GM18867 (cell line): Measurements from ENCODE around the gene PLCB1.

Source experiments
- ATAC-seq: cut with Tn5 transposase; IDR thresholded peaks from one replicate; pipeline ENCODE4 v1.9.1; 2021; ENCODE audit warnings: mild to moderate bottlenecking, moderate library complexity; ENCODE audit not compliant: unreplicated experiment

Gene PLCB1

GRCh38 chr20:8394308-8394945, 262.4 kb downstream of the PLCB1 start:
- ATAC-seq: peak; percentile 90

DNA sequence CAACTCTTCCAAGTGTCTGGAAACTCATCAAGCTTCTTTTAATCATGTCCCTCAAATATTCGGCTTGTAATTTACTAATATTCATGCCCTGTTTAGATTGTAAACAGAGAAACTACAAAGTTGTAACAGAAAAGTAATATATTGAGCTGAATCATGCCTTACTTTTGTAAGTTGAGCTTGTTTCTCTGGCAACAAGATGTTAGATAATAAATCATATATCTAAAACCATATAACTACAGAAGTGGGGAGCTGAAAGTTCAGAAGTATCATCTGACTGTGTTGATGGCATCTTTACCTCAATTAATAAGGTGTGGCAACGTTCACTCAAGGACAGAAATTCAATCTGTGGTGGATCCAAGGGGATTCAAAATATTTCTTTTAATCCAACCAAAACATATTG, 263.9 kb downstream of the PLCB1 start:
- no peak for ATAC-seq

DNA sequence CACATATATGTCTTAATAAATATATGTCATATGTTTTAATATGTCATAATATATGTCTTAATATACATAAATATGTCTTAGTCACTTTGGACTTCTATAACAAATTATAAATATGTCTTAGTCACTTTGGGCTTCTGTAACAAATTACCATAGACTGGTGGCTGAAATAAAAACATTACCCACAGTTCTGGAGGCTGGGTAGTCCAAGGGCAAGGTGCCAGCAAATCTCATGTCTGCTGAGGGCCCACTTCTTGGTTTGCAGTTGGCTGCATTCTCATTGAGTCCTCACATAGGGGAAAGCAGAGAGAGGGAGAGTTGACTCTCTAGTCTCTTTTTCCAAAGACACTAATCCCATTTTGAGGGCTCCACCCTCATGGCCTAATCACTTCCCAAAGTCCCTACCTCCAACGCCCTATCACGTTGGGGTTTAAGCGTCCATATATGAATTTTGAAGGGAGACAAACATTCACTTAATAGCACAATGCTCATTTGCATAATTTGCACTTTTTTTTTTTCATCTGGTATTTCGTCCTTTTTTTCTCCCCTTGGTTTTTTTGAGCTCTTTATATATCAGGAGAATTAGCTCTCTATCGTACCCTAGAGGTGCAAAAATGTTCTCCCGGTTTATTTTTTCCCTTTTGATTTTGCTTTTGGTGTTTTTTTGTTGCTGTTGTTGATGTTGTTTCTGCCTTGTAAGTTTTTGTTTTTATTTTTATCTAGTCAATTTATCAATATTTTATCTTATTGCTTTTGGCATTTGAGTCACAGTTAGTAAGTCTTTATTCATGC, 266.4 kb downstream of the PLCB1 start:
- ATAC-seq: no peak

DNA sequence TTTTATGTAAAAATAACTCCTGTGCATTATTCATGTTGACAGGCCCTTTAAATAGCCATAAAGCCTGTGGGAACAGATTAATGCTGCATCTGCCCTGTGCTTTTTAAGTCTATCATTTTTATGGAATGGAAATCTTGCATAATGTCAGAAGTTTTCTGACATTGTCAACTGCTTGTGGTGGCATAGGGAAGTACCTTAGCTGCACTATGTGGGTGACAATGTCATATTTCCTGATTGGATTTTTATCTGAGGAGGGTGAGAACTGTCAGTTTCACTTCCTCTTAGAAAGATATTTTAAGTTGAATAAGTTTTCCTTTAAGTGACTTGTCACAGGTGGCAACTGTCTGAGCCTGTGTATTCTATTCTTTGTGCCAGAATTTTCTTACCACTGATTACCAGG, 267.9 kb downstream of the PLCB1 start:
- ATAC-seq: peak; percentile 99

- no peak for ATAC-seq
Observed at GRCh38 chr20:8400486-8400885, 268.4 kb downstream of the PLCB1 start.

GRCh38 chr20:8401556-8401955, 269.5 kb downstream of the PLCB1 start:
- no peak for ATAC-seq

DNA sequence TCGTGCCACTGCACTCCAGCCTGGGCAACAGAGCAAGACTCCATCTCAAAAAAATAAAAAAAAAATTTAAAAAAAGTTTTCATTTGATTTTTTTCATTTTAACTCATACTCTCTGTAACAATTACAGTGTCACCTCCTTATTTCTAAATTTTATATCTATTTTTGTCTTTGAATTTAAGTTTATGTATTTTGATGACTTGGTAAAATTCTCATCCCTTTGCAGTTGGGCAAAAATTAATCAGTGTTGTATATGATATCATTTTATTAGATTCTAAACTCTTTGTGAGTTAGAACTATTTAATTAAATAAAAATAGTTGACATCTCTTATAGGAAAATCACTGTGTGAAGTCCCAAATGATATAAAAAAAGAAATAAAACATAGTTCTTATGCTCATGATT, 270.7 kb downstream of the PLCB1 start:
- ATAC-seq: no peak

DNA sequence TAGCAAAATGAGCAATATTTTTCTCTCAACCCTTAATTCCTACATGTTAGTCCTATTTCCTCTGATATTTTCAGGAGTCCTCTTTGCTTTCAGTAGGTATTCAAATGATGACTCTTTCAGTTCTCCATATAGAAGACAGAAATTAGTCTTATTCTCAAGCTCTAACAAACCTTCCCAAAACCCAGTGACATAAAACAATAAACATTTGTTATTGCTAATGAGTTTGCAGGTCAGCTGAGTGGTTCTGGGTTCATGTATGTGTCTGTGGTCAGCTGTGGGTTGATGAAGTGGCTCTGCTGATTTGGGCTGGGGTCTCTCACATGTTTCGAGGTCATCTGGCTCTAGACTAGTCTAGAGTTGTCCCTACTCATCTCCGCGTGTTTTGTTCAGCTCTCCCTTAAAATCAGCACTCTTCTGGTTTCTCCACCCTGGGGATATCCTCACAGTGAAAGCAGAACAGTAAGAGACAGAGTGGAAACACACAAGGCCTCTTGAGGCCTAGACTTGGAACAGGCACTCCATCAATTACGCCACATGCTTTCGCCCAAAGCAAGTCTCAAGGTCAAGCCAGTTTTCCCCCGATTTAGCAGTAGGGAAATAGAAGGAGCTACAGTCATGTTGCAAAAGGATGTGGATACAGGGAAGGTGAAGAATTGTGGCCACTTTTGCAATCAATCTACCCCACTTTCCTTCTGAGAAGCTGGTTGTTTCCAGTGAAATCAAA, 273.0 kb downstream of the PLCB1 start:
- no peak for ATAC-seq

- ATAC-seq: no peak
Observed at GRCh38 chr20:8406391-8406790, 274.3 kb downstream of the PLCB1 start.

GRCh38 chr20:8408587-8409307, 276.7 kb downstream of the PLCB1 start:
- ATAC-seq: peak; percentile 86

DNA sequence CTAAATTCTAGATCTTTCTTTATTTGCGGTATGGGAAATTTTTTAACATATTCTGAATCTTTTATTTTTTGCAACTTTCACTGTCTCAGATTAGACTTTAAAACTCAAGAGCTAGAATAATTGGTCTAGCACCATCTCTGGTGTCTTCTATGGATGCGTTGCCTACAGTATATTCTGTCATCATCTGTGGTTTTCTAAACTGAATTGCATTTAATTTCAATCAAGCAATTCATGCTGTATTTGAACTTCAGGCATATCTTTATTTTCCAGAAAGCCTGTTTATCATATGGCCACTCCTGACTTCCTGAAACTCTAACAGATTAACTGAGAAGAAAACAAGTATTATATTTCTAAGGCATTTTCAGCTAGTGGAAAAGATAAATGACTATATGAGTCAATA, 281.6 kb downstream of the PLCB1 start:
- no peak for ATAC-seq

GRCh38 chr20:8414586-8415274, 282.7 kb downstream of the PLCB1 start:
- ATAC-seq: no peak

DNA sequence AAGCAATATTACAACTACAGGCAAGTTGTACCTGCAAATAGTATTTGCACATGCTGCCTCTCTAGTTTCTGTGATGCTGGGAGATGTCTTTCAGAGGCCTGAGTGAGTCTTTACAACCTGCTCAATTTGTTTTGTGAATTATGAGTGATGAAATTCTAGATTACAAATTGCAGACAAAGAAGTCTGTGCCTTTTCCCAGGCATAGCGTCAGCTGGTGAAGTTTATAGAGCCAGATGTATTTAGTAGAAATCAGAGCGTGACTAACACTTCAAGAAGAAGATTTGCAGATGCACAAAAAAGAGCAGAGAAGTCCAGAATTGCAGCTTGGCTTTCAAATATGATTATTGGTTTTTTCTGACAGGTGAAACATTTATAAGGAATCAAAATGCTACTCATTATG, 289.9 kb downstream of the PLCB1 start:
- no peak for ATAC-seq

GRCh38 chr20:8423482-8423881, 291.4 kb downstream of the PLCB1 start:
- ATAC-seq: no peak

- no peak for ATAC-seq
Observed at GRCh38 chr20:8424010-8424409, 291.9 kb downstream of the PLCB1 start.

- no peak for ATAC-seq
Observed at GRCh38 chr20:8425016-8425415, 292.9 kb downstream of the PLCB1 start.

DNA sequence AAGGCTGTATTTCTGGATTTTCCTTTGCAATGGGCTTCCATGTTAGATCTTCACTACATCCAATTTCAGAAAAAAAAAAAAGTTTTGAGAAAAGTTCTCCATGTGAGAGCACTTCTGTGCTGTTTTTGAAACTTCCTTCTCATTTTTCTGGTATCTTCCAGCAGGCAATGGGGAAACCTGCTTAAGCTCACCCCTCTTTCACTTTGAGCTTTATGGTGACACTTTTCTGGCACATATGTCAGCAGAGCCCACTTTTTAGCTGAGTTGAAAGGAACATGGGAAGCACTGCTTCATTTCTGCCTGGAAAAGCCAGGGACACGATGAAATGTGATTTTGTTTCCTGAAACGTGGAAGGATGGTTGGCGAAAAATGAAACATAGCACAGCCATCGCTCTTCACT, 293.7 kb downstream of the PLCB1 start:
- ATAC-seq: no peak

DNA sequence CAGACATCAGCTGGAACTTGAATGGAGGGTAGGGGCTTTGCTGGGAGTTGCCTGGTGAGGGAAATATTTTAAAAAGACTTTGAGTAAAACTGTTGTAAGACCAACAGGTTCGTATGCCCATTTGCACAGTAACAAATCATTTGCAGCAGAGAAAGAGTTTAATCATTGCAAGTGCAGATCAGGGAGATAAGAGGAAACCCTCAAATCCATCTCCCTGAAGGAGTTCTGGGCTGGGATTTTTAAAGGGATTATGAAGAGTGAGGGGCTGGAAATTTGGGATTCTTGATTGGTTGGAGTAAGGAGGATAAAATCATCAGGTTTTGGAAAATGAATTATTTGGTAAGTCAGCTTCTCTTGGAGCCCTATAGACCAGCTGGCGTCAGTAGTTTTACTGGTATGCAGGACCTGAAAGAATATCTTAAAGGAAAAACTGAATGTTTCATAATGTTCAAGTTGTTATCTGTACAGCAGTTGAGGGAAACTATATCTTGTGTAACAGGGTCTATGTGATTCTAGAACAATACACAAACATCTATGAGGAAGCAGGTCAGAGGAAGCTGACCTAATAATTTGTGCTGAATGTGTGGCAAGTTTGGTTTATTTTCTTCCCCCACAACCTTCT, 295.5 kb downstream of the PLCB1 start:
- ATAC-seq: no peak

GRCh38 chr20:8428988-8429387, 296.9 kb downstream of the PLCB1 start:
- peak; percentile 79 for ATAC-seq
